H1 (cell line): Measurements from ENCODE around the gene EOGT. TPM values are rescaled to one million over a fixed set of nuclear protein-coding genes. Genes with fewer than 3 reads are reported as not detected.

Source experiments
- CTCF ChIA-PET: fragments of 300-600 bp; sonication (Branson Sonifier 250); formaldehyde crosslinking; loops from one replicate; lab custom pipeline; 2021; ENCODE audit not compliant: partially characterized antibody; lab: Charles Lee
- POLR2A ChIA-PET: fragments of 300-600 bp; sonication (Branson Sonifier 250); formaldehyde crosslinking; loops from one replicate; lab custom pipeline; 2021; ENCODE audit warnings: inconsistent platforms; ENCODE audit not compliant: partially characterized antibody; lab: Charles Lee
- DNase-seq, 2 experiments: peaks; one replicate each; pipeline versions ENCODE4 v3.0.0 to v3.0.0-alpha.2; 2010 to 2022; ENCODE audit warnings: low spot score in 2 of 2, low read depth in 1 of 2, mixed read lengths in 1 of 2
- FAIRE-seq: peaks from 2 replicates; lab custom pipeline; 2011; peaks lifted over from hg19 to GRCh38; lab: Jason Lieb, UNC
- H2AFZ ChIP-seq: 2 replicates; pipeline ENCODE4 v1.8.1; 2012; ENCODE audit warnings: low read length, inconsistent platforms
- H2AK5ac ChIP-seq: 2 replicates; pipeline ENCODE4 v1.6.1; 2013; ENCODE audit warnings: low read depth, low read length
- H2BK120ac ChIP-seq: replicated peaks from 2 replicates; pipeline ENCODE3; 2013; ENCODE audit warnings: low read depth, low read length, inconsistent platforms
- H2BK12ac ChIP-seq: 2 replicates; pipeline ENCODE4 v1.6.1; 2013; ENCODE audit warnings: low read depth, low read length
- H2BK15ac ChIP-seq: 2 replicates; pipeline ENCODE4 v1.6.1; 2013; ENCODE audit warnings: low read length
- H2BK20ac ChIP-seq: 2 replicates; pipeline ENCODE4 v1.6.1; 2013; ENCODE audit warnings: low read length
- H2BK5ac ChIP-seq: 2 replicates; pipeline ENCODE4 v1.6.1; 2013; ENCODE audit warnings: low read depth, low read length
- H3K14ac ChIP-seq: 2 replicates; pipeline ENCODE4 v1.6.1; 2013; ENCODE audit warnings: inconsistent platforms; ENCODE audit not compliant: insufficient read length
- H3K18ac ChIP-seq: 2 replicates; pipeline ENCODE4 v1.6.1; 2013; ENCODE audit warnings: low read length; ENCODE audit errors: extremely low read depth
- H3K23ac ChIP-seq: 2 replicates; pipeline ENCODE4 v1.6.1; 2013; ENCODE audit warnings: inconsistent platforms; ENCODE audit not compliant: insufficient read length
- H3K23me2 ChIP-seq: 2 replicates; pipeline ENCODE4 v1.6.1; 2013; ENCODE audit warnings: low read depth, low read length
- H3K27ac ChIP-seq: 2 replicates; pipeline ENCODE4 v1.6.1; 2011; ENCODE audit warnings: low read depth, low read length, inconsistent platforms
- H3K27me3 ChIP-seq, 4 experiments: replicated peaks in 1 of 4; 1 replicate in 1 of 4; 2 replicates in 3 of 4; pipeline versions ENCODE4 v1.6.1 to v1.8.1; 2011 to 2013; ENCODE audit warnings: low read length in 3 of 4, mild to moderate bottlenecking in 3 of 4, inconsistent platforms in 2 of 4, mixed read lengths in 2 of 4, moderate library complexity in 1 of 4; ENCODE audit not compliant: control insufficient read depth in 3 of 4, insufficient read depth in 3 of 4; ENCODE audit errors: extremely low read depth in 1 of 4
- H3K36me3 ChIP-seq, 4 experiments: 2 replicates each; pipeline versions ENCODE4 v1.6.1 to v1.8.1; 2011 to 2013; ENCODE audit warnings: mild to moderate bottlenecking in 4 of 4, low read length in 3 of 4, moderate library complexity in 2 of 4, control low read depth in 1 of 4, inconsistent platforms in 1 of 4; ENCODE audit not compliant: insufficient read depth in 4 of 4, control insufficient read depth in 2 of 4
- H3K4ac ChIP-seq: replicated peaks from 2 replicates; pipeline ENCODE3; 2013; ENCODE audit warnings: low read length, low read depth, mixed read lengths, inconsistent platforms; ENCODE audit not compliant: insufficient read length
- H3K4me1 ChIP-seq, 4 experiments: replicated peaks in 1 of 4; 1 replicate in 1 of 4; 2 replicates in 3 of 4; pipeline versions ENCODE4 v1.6.1 to v1.8.1; 2011 to 2013; ENCODE audit warnings: low read length in 3 of 4, inconsistent platforms in 2 of 4, mixed read lengths in 1 of 4; ENCODE audit not compliant: insufficient read depth in 4 of 4, control insufficient read depth in 3 of 4
- H3K4me2 ChIP-seq, 2 experiments: 2 replicates each; pipeline versions ENCODE4 v1.6.1 to v1.8.1; 2011 to 2013; ENCODE audit warnings: low read depth in 2 of 2, low read length in 2 of 2, control low read depth in 1 of 2, inconsistent platforms in 1 of 2, mild to moderate bottlenecking in 1 of 2; ENCODE audit not compliant: insufficient read depth in 1 of 2
- H3K4me3 ChIP-seq, 4 experiments: fragments of 200-600, 300-600 bp in 1 of 4; sonication (generic), shearing (Covaris generic), sonication (Bioruptor Twin) in 1 of 4; 2 replicates each; pipeline versions ENCODE4 v1.5.1 to v1.8.1; 2011 to 2016; ENCODE audit warnings: low read length in 4 of 4, low read depth in 3 of 4, control low read depth in 2 of 4, inconsistent platforms in 2 of 4, mild to moderate bottlenecking in 2 of 4, mixed read lengths in 1 of 4, moderate library complexity in 1 of 4; ENCODE audit not compliant: insufficient read depth in 2 of 4; ENCODE audit errors: extremely low read depth in 1 of 4
- H3K56ac ChIP-seq: replicated peaks from 2 replicates; pipeline ENCODE3; 2013; ENCODE audit warnings: low read depth, mild to moderate bottlenecking, mixed read lengths, low read length, inconsistent platforms; ENCODE audit not compliant: insufficient read length
- H3K79me1 ChIP-seq: 2 replicates; pipeline ENCODE4 v1.6.1; 2013; ENCODE audit warnings: low read depth, low read length, control low read depth
- H3K79me2 ChIP-seq, 2 experiments: 2 replicates each; pipeline versions ENCODE4 v1.6.1 to v1.8.1; 2012 to 2013; ENCODE audit warnings: low read length in 2 of 2, mild to moderate bottlenecking in 2 of 2, inconsistent platforms in 1 of 2; ENCODE audit not compliant: insufficient read depth in 2 of 2, control insufficient read depth in 1 of 2
- H3K9ac ChIP-seq, 4 experiments: replicated peaks in 1 of 4; 1 replicate in 1 of 4; 2 replicates in 3 of 4; pipeline versions ENCODE4 v1.6.1 to v1.8.1; 2011 to 2013; ENCODE audit warnings: low read depth in 3 of 4, low read length in 3 of 4, control low read depth in 2 of 4, mild to moderate bottlenecking in 2 of 4, moderate library complexity in 2 of 4, inconsistent platforms in 1 of 4; ENCODE audit errors: extremely low read depth in 1 of 4
- H3K9me3 ChIP-seq, 2 experiments: 2 replicates each; pipeline versions ENCODE4 v1.6.1 to v1.8.1; 2012 to 2013; ENCODE audit warnings: mild to moderate bottlenecking in 2 of 2, moderate library complexity in 2 of 2, control low read depth in 1 of 2, inconsistent platforms in 1 of 2, low read depth in 1 of 2, low read length in 1 of 2, mixed read lengths in 1 of 2; ENCODE audit not compliant: insufficient read depth in 2 of 2
- H4K20me1 ChIP-seq, 2 experiments: replicated peaks in 1 of 2; 2 replicates each; pipeline versions ENCODE3 to v1.8.1; 2011 to 2013; ENCODE audit warnings: inconsistent platforms in 2 of 2, low read length in 2 of 2, mild to moderate bottlenecking in 1 of 2; ENCODE audit not compliant: insufficient read depth in 2 of 2, control insufficient read depth in 1 of 2
- H4K5ac ChIP-seq: 2 replicates; pipeline ENCODE4 v1.6.1; 2013; ENCODE audit warnings: low read length, low read depth, mixed read lengths, inconsistent platforms; ENCODE audit not compliant: insufficient read length
- H4K8ac ChIP-seq: 2 replicates; pipeline ENCODE4 v1.8.0; 2013; ENCODE audit warnings: mild to moderate bottlenecking, moderate library complexity, low read length, inconsistent platforms; ENCODE audit not compliant: insufficient read depth; ENCODE audit errors: extremely low read depth
- H4K91ac ChIP-seq: replicated peaks from 2 replicates; pipeline ENCODE3; 2013; ENCODE audit warnings: low read length, mixed read lengths, inconsistent platforms; ENCODE audit not compliant: insufficient read length
- BCL11A ChIP-seq, 2 experiments: IDR thresholded peaks; one replicate each; pipeline ENCODE4 v1.6.1; 2011; ENCODE audit warnings: low read depth in 2 of 2, low read length in 2 of 2, mild to moderate bottlenecking in 2 of 2
- CBX8 ChIP-seq: fragments of 300-800, 300-1000 bp; sonication (generic); IDR thresholded peaks from 2 replicates; pipeline ENCODE4 v1.7.1; 2016; ENCODE audit warnings: low read depth, low read length, borderline replicate concordance
- CTBP2 ChIP-seq: IDR thresholded peaks from 2 replicates; pipeline ENCODE4 v1.7.0; 2011; ENCODE audit warnings: borderline replicate concordance, mild to moderate bottlenecking, moderate library complexity, mixed read lengths, low read length; ENCODE audit not compliant: insufficient read depth, insufficient read length
- CTCF ChIP-seq, 3 experiments: IDR thresholded peaks; 1 replicate in 2 of 3; 2 replicates in 1 of 3; pipeline versions ENCODE4 v1.5.1 to v1.6.1; 2011; ENCODE audit warnings: low read length in 3 of 3, mild to moderate bottlenecking in 3 of 3, inconsistent platforms in 2 of 3, low read depth in 1 of 3, moderate library complexity in 1 of 3; ENCODE audit not compliant: insufficient read depth in 1 of 3; ENCODE audit errors: control extremely low read depth in 1 of 3
- JUN ChIP-seq: IDR thresholded peaks from 2 replicates; pipeline ENCODE4 v1.6.1; 2011; ENCODE audit warnings: low read depth, mild to moderate bottlenecking, improper control_type of control experiment, low read length
- KDM5A ChIP-seq: fragments of 200-600 bp; IDR thresholded peaks from 2 replicates; pipeline ENCODE4 v1.7.1; 2012; ENCODE audit warnings: mild to moderate bottlenecking, low read length, inconsistent platforms, mixed read lengths
- MAX ChIP-seq: IDR thresholded peaks from 2 replicates; pipeline ENCODE4 v1.6.1; 2012; ENCODE audit warnings: inconsistent platforms
- NRF1 ChIP-seq: IDR thresholded peaks from 2 replicates; pipeline ENCODE4 v1.6.1; 2011; ENCODE audit warnings: mild to moderate bottlenecking, low read depth, low read length, improper control_type of control experiment
- PHF8 ChIP-seq: fragments of 200-600 bp; sonication (generic); conservative IDR thresholded peaks from 2 replicates; pipeline ENCODE4 v1.7.1; 2012; ENCODE audit warnings: low read depth, mild to moderate bottlenecking, inconsistent platforms, low read length, moderate library complexity
- POU5F1 ChIP-seq: IDR thresholded peaks from 2 replicates; pipeline ENCODE4 v1.6.1; 2011; ENCODE audit warnings: low read depth, mild to moderate bottlenecking, low read length, moderate library complexity
- RBBP5 ChIP-seq: IDR thresholded peaks from 2 replicates; pipeline ENCODE4 v1.7.1; 2012; ENCODE audit warnings: low read depth, mild to moderate bottlenecking, inconsistent platforms, low read length, moderate library complexity, borderline replicate concordance
- SRF ChIP-seq: IDR thresholded peaks from 2 replicates; pipeline ENCODE4 v1.6.1; 2011; ENCODE audit warnings: mild to moderate bottlenecking, low read depth, low read length, moderate library complexity
- polyA plus RNA-seq, 7 experiments: library from polyadenylated mRNA; depleted of rRNA in 3 of 7; stranded (reverse) in 5 of 7; unstranded in 2 of 7; fragments of >200 nt in 5 of 7; fragments of 200-250 nt in 2 of 7; gene quantifications; 1 replicate in 5 of 7; 2 replicates in 1 of 7; 4 replicates in 1 of 7; pipeline versions ENCODE4 v1.2.1 to v1.2.3, GENCODE V29; 2011 to 2013; ENCODE audit warnings: missing spikeins in 2 of 7, mixed read lengths in 2 of 7
- total RNA-seq: library from RNA; stranded (reverse); fragmentation: NEBNext Ultra II Directional; extraction: Animal tissue kit (Norgen Biotek cat#: 25700); gene quantifications from 2 replicates; pipeline ENCODE4 v1.2.1, GENCODE V29; 2021

EOGT gene
- total and polyA plus RNA-seq, 2 of the 8 experiments (the other 6 are each of a cell fraction or from before 2014, with no cell fraction given) = 6.7 to 20.7 TPM

- TF ChIP-seq KDM5A = no peak
- TF ChIP-seq BCL11A (IDR thresholded peaks at IDR 0.05; ENCODE audit: low read depth in 2 of 2, low read length in 2 of 2) = no peak
- TF ChIP-seq CTBP2 = no peak
- TF ChIP-seq NRF1 = no peak
- TF ChIP-seq SRF = no peak
- TF ChIP-seq CBX8 = no peak
- no peak for TF ChIP-seq MAX
- TF ChIP-seq RBBP5 = no peak
- TF ChIP-seq PHF8 = no peak
- no peak for TF ChIP-seq POU5F1
- TF ChIP-seq JUN = no peak
- TF ChIP-seq CTCF (IDR thresholded peaks at IDR 0.05; ENCODE audit: control extremely low read depth in 1 of 3, insufficient read depth in 1 of 3, low read depth in 1 of 3, low read length in 3 of 3) = no peak
- TF ChIP-seq, all 59 proteins: peak for 0
- H3K18ac ChIP-seq = no peak overlapping the region
- peaks cover 0 to 30% (median 4%) of the 10 kb centered on the region in 4 experiments; a peak in 6 of 8 replicates for H3K36me3 ChIP-seq
Measured at GRCh38 chr3:68999158-68999557, 14.3 kb downstream of the EOGT start.

More at GRCh38 chr3:68999158-68999557, 14.3 kb downstream of the EOGT start:
- FAIRE-seq (no peak), DNase-seq (no peak)
- Histone ChIP-seq H3K4me2 (no peak overlapping the region), H3K27me3 (no peaks in the 10 kb centered on the region), H3K4me3 (no peak overlapping the region), H3K4ac (no peak overlapping the region), H3K79me1 (no peaks in the 10 kb centered on the region), H4K91ac (no peak overlapping the region), H3K9ac (no peak overlapping the region), H4K8ac (no peak overlapping the region), H4K20me1 (no peaks in the 10 kb centered on the region), H2BK20ac (no peak overlapping the region), H3K27ac (no peak overlapping the region), H2AFZ (no peak overlapping the region), H3K23me2 (no peaks in the 10 kb centered on the region), H3K56ac (no peak overlapping the region), H3K9me3 (no peaks in the 10 kb centered on the region), H3K4me1 (no peaks in the 10 kb centered on the region), H2AK5ac (no peak overlapping the region), H4K5ac (no peak overlapping the region), H2BK15ac (no peak overlapping the region), H3K23ac (no peak overlapping the region), H2BK120ac (no peak overlapping the region), H2BK5ac (no peak overlapping the region), H3K14ac (no peak overlapping the region), H2BK12ac (no peak overlapping the region), H3K79me2 (no peaks in the 10 kb centered on the region)
- CTCF ChIA-PET = interaction anchor here (1.3 kb wide), 1 partner anchor 27 kb away, joined by 3 read pairs; no protein-coding TSS in a partner anchor
- POLR2A ChIA-PET = interaction anchor here (1.1 to 1.2 kb wide), 2 partner anchors 10 to 21 kb away, joined by 3 to 7 read pairs; no protein-coding TSS in a partner anchor
